NCI-H128 (cell line): ENCODE measurements around the gene OXCT1.
"Not testable (repeated sequence)": the region's sequence is repeated elsewhere in the genome, so short reads cannot be mapped to it uniquely, and the experiment has no call there.

Experiments
- DNase-seq: peaks from one replicate; lab custom pipeline; 2025; ENCODE audit not compliant: unreplicated experiment; lab: John Stamatoyannopoulos, UW

OXCT1 gene

DNA sequence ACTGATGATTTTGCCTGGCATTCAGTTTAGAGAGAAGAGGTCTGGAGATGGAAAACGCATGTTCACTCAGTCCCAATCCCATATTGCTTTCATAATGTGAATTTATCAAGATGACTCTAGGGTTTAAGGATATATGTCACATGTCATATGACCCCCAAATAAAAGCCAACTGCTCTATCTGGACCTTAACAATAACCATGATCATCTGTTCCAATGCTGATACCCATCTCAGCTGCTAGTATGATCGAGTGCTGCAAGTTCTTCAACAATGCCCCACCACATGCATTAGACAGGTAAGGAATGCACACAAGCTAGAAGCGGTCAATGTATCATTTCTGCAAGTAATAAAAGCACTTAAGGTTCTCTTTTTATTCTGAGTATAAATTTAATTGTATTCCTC, 91.8 kb downstream of the OXCT1 start:
- no peak for DNase-seq

GRCh38 chr5:41776435-41776834, 93.8 kb downstream of the OXCT1 start:
- DNase-seq, result no peak

GRCh38 chr5:41773799-41774198, 96.4 kb downstream of the OXCT1 start:
- no peak for DNase-seq

DNA sequence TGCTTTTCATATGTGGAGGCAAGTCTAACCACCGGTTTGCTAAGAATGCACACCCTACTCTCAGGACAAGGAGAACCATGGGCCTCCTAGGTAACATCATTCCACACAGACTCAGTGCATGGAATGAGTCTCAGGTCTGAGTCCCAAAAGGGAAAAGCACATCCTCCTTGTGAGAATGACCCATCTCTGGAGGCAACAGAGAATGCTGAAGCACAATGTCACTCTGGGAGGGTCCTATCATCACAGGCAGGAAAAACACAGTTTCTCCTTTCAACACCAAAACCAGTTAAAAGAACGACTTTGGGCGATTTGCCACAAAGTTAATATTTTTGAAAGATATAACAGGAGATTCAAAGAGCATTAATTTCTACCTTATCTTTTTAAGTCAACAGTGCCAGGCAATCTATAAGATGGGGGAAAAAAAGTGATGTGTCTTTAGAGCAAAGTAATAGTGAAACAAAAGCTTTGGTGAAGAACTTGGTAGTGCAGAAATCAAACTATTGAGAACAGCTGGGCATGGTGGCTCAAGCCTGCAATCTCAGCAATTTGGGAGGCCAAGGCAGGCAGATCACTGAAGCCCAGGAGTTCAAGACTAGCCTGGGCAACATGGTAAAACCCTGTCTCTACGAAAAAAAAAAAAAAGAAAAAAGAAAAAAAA, 97.3 kb downstream of the OXCT1 start:
- no peak for DNase-seq

GRCh38 chr5:41772056-41772455, 98.2 kb downstream of the OXCT1 start:
- DNase-seq, result no peak

- no peak for DNase-seq
Observed at GRCh38 chr5:41770799-41771198, 99.4 kb downstream of the OXCT1 start.

- DNase-seq, result no peak
Observed at GRCh38 chr5:41768692-41769091, 101.5 kb downstream of the OXCT1 start.

DNA sequence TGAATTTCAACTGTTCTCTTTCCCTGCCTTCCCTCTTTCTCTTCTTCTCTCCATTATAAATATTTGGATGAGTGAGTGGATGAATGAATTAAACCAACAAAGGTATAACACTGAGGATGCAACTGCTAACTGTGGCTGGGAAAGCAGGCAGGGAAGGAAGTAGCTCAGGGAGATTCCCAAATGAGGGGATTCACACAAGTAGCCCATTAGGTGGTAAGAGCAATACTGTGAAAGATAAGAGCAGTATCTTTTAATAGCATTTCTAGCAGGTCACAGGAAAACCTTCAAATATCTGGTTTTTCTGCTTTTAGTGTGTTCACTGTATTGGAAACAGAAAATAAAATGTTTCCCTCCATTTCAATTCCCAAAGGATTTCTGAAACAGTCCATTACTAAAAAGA, 105.6 kb downstream of the OXCT1 start:
- no peak for DNase-seq

- DNase-seq, result no peak
Observed at GRCh38 chr5:41763574-41763973, 106.7 kb downstream of the OXCT1 start.

DNA sequence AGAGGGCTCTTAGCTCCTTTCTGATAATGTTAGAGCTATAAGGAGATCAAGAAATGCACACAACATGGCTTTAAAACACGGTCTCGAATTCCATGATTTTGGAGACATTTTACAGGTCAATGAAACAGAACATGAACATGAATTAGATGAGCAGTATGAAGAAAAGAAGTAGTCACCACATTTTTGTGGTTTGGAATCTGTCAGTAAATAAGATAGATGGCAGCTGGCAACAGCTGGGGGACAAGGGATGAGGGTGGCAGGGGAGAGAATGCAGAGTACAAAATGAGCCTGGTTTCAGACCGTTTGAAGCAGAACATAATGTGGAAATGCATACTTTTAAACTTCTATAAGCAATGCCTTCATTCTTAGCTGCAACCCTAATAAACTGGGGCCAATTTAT, 107.1 kb downstream of the OXCT1 start:
- DNase-seq, result no peak

DNA sequence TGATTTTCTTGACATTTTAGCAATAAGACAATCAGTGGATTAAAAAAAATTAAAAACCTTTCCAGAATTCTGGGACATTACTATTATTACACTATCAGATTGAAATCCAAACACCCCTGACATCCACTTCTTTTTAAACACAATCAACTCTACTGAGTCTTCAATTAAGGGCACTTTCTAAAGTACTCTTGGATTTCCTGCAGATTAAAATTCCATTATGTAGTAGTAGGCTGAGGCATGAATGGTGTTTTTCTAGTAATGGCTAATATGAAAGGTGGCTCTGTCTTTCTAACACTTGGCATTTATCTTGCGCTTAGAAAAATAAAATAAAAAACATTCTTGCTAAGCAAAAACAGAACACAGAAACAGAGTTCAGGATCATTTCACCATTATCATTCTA, 107.8 kb downstream of the OXCT1 start:
- DNase-seq, result no peak

DNA sequence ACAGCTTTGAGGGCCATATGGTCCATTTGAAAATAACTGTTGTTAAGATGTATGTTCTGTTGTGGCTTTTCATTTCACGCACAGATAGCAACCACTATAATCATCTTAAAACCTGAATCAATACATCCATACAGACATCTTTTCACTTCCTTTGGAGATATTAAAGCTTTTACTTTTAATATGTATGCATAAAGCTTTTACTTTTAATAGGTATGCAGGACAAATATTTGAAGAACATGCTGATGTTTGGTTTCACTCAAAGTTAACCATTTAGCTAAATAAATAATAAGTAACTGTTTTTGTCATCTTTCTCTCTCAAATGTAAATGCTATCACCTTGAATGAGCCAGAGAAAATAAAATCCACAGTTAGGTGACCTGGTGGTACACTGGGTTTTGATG, 108.6 kb downstream of the OXCT1 start:
- no peak for DNase-seq

DNA sequence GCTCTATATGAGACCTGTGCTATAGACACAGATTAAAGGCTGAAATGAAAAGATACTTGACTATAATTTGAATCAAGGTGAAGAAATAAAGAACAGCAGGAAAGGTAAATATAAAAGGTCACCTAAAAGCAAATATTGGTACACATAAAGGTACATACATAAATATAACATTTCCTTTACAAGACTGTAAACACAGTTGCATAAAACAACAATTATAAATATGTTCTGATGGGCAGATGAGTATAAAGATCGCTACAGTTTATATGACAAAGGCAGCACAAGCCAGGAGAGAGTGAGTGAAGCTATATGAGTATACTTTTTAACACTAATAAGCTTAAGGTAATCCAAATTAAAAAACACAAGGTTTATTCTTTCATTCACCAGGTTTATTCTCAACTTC, 114.5 kb downstream of the OXCT1 start:
- no peak for DNase-seq

GRCh38 chr5:41754857-41755256, 115.4 kb downstream of the OXCT1 start:
- DNase-seq, result no peak

GRCh38 chr5:41751867-41752266, 118.4 kb downstream of the OXCT1 start:
- DNase-seq, result no peak

DNA sequence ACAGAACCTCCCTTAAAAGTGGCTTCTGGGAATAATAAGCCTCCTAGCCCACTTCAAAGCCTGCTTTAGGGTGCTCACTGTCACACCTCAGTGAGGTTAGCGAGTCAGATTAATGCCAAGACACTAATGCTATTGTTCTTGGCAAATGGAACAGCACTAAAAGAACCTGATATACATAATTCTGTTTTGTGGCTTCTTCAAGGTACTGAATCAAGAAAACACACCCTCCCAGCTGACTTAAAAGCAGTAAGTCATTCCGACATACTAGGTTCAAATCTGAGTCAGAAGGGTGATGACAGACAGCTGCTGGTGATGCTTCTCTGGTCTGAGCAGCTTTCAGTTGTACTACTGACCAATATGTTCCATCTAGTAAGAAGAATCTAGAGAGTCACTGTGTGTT, 121.6 kb downstream of the OXCT1 start:
- DNase-seq, result no peak

- DNase-seq, result no peak
Observed at GRCh38 chr5:41747708-41748107, 122.5 kb downstream of the OXCT1 start.

- no peak for DNase-seq
Observed at GRCh38 chr5:41747301-41747700, 122.9 kb downstream of the OXCT1 start.

- DNase-seq, result not testable (repeated sequence)
Observed at GRCh38 chr5:41742608-41743007, 127.6 kb downstream of the OXCT1 start.

DNA sequence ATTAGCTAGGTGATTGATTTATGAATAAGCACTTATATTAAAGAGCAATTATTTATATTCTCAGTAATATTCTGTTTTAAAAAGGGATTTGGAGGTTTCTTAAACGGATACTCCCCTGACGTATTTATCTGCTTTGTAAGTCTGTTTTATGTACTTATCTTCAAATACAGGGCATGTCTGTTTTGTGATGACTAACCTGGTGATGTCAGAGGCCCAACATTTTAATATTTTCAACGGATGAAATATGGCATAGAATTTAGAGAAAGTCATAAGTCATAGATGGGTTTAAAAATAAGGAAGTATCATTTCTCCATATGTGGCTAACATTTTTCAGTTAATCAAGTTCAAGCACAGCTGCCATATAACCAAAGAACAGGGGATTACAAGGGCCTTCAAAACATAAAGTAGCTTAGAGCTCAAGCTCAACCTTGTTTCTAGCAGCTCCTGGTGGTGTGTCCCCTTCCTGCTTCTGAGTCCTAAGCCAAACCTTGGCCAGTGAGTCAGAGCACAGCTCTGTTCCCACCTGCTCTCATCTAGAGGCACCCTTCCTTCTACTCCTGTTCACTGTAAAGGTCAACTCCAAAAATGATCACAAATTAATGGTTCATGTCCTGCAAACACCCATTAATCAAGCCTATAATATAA, 131.4 kb downstream of the OXCT1 start:
- no peak for DNase-seq

- no peak for DNase-seq
Observed at GRCh38 chr5:41736641-41737040, 133.6 kb downstream of the OXCT1 start.

DNA sequence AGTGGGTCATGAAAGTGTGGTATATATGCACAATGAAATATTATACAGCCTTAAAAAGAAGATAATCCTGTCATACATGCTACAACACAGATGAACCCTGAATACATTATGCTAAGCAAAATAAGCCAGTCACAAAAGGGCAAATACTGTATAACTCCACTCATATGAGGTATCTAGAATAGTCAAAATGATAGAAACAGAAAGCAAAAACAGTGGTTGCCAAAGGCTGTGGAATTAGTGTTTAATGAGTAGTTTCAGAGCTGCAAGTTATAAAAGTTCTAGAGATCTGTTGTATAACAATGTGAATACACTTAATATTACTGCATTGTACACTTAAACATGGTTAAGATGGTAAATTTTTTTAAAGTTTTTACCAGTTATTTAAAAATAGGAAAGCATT, 135.0 kb downstream of the OXCT1 start:
- DNase-seq, result no peak

- not testable (repeated sequence) for DNase-seq
Observed at GRCh38 chr5:41729381-41729780, 140.8 kb downstream of the OXCT1 start.
